Measurements from ENCODE around the gene EPC1. TPM values are rescaled to one million over a fixed set of nuclear protein-coding genes. Genes with fewer than 3 reads are reported as not detected.

EPC1 gene
- total and polyA plus RNA-seq, 2 of the 8 experiments (the other 6 are each of a cell fraction or from before 2014, with no cell fraction given): 23.7 to 42.3 TPM

DNA sequence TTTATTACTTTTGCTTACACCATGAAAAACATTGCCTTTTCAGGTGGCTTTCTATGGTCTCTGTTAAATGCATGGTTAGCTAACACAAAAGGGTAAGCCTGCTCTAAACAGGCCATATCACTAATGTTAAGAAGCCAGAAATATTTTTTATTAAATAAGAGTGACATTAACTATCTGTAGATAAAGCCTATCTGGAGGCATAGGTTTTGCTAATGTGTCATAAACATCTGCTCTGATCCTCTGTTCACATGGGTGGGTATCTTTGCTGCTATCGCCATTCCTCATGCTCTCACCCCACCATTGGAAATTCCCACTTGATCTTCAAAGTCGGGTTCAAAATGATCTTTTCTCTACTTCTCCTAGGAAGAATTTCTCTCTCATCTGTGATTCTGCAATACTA lies 32.4 kb downstream of the EPC1 start:
- no peak overlapping the region for H3K4me2 ChIP-seq (ENCODE audit: insufficient read depth in 1 of 2, low read depth in 2 of 2, low read length in 2 of 2)
- no peak overlapping the region for H3K18ac ChIP-seq (ENCODE audit: extremely low read depth, low read length)
- no peak overlapping the region for H4K5ac ChIP-seq (ENCODE audit: insufficient read length, low read depth, low read length)
- no peak overlapping the region for H2BK20ac ChIP-seq (ENCODE audit: low read length)
- H3K36me3 ChIP-seq (ENCODE audit: control insufficient read depth in 2 of 4, insufficient read depth in 4 of 4, low read length in 3 of 4): no peaks in the 10 kb centered on the region
- ChIA-PET CTCF (ENCODE audit: partially characterized antibody) (interaction anchor here (0.7 to 1.1 kb wide), 2 partner anchors 23 to 1956 kb away, joined by 3 to 4 read pairs; no protein-coding TSS in a partner anchor), POLR2A (ENCODE audit: partially characterized antibody) (interaction anchor here (1.2 kb wide), 2 partner anchors 9 to 31 kb away, joined by 3 read pairs; no protein-coding TSS in a partner anchor)
- no peak for DNase-seq (ENCODE audit: low read depth in 1 of 2, low spot score in 2 of 2)
- H4K91ac ChIP-seq (replicated peaks; ENCODE audit: insufficient read length, low read length): no peak overlapping the region
- no peak for FAIRE-seq
- H2BK5ac ChIP-seq (ENCODE audit: low read depth, low read length): no peak overlapping the region
- H4K20me1 ChIP-seq (replicated peaks in 1 of 2; ENCODE audit: control insufficient read depth in 1 of 2, insufficient read depth in 2 of 2, low read length in 2 of 2): peaks cover 0 to 14% of the 10 kb centered on the region in 2 experiments
- no peaks in the 10 kb centered on the region for H3K27me3 ChIP-seq (replicated peaks in 1 of 4; ENCODE audit: control insufficient read depth in 3 of 4, extremely low read depth in 1 of 4, insufficient read depth in 3 of 4, low read length in 3 of 4)
- no peak overlapping the region for H3K23ac ChIP-seq (ENCODE audit: insufficient read length)
- H3K79me2 ChIP-seq (ENCODE audit: control insufficient read depth in 1 of 2, insufficient read depth in 2 of 2, low read length in 2 of 2): peaks cover 3 to 96% of the 10 kb centered on the region in 2 experiments; a peak in 3 of 4 replicates
- no peaks in the 10 kb centered on the region for H3K23me2 ChIP-seq (ENCODE audit: low read depth, low read length)
- no peaks in the 10 kb centered on the region for H3K9me3 ChIP-seq (ENCODE audit: insufficient read depth in 2 of 2, low read depth in 1 of 2, low read length in 1 of 2)
- H2BK120ac ChIP-seq (replicated peaks; ENCODE audit: low read depth, low read length): no peak overlapping the region
- H3K9ac ChIP-seq (replicated peaks in 1 of 4; ENCODE audit: extremely low read depth in 1 of 4, low read depth in 3 of 4, low read length in 3 of 4): no peak overlapping the region
- no peak overlapping the region for H2AK5ac ChIP-seq (ENCODE audit: low read depth, low read length)
- no peak overlapping the region for H3K14ac ChIP-seq (ENCODE audit: insufficient read length)
- peaks cover 4% of the 10 kb centered on the region for H3K79me1 ChIP-seq (ENCODE audit: low read depth, low read length)
- no peak overlapping the region for H2BK12ac ChIP-seq (ENCODE audit: low read depth, low read length)
- H3K4me1 ChIP-seq (replicated peaks in 1 of 4; ENCODE audit: control insufficient read depth in 3 of 4, insufficient read depth in 4 of 4, low read length in 3 of 4): peaks cover 0 to 6% (median 5%) of the 10 kb centered on the region in 4 experiments; a peak in 4 of 7 replicates
- H2AFZ ChIP-seq (ENCODE audit: low read length): no peak overlapping the region
- no peak overlapping the region for H2BK15ac ChIP-seq (ENCODE audit: low read length)
- no peak overlapping the region for H3K4me3 ChIP-seq (ENCODE audit: extremely low read depth in 1 of 4, insufficient read depth in 2 of 4, low read depth in 3 of 4, low read length in 4 of 4)
- no peak overlapping the region for H3K56ac ChIP-seq (replicated peaks; ENCODE audit: insufficient read length, low read depth, low read length)
- no peak overlapping the region for H3K4ac ChIP-seq (replicated peaks; ENCODE audit: insufficient read length, low read depth, low read length)
- 89% methylated on average over 2 of the region's 2 CpGs; no CpG with 5 or more reads in 1 of the 2 experiments for whole genome bisulfite sequencing, 2 experiments (ENCODE audit: extremely low coverage in 1 of 2, insufficient coverage in 1 of 2, insufficient read length in 1 of 2, insufficient replicate concordance in 2 of 2, low coverage in 1 of 2, low lambda C conversion rate in 2 of 2, missing lambda C conversion rate in 1 of 2)
- no peak overlapping the region for H3K27ac ChIP-seq (ENCODE audit: low read depth, low read length)
- H4K8ac ChIP-seq (ENCODE audit: extremely low read depth, insufficient read depth, low read length): no peak overlapping the region
- TF ChIP-seq SIRT6 (IDR thresholded peaks at IDR 0.05; ENCODE audit: low read length) (no peak), CEBPB (IDR thresholded peaks at IDR 0.05; ENCODE audit: low read depth, low read length) (no peak), SIN3A (conservative IDR thresholded peaks at IDR 0.05 in 1 of 2, IDR thresholded peaks at IDR 0.05 in 1 of 2; ENCODE audit: low read depth in 1 of 2, low read length in 2 of 2) (no peak), POLR2A (IDR thresholded peaks at IDR 0.05; ENCODE audit: control extremely low read depth in 1 of 2, low read depth in 2 of 2, low read length in 2 of 2) (no peak), SUZ12 (IDR thresholded peaks at IDR 0.05; ENCODE audit: low read length) (no peak), FOSL1 (IDR thresholded peaks at IDR 0.05; ENCODE audit: insufficient read depth, low read depth, low read length) (no peak), TAF7 (optimal IDR thresholded peaks at IDR 0.05; ENCODE audit: borderline replicate concordance, low read depth, low read length) (no peak), RAD21 (IDR thresholded peaks at IDR 0.05 in 1 of 2, conservative IDR thresholded peaks at IDR 0.05 in 1 of 2; ENCODE audit: low read depth in 2 of 2, low read length in 2 of 2) (no peak), CHD2 (IDR thresholded peaks at IDR 0.05; ENCODE audit: low read length) (no peak), TBP (IDR thresholded peaks at IDR 0.05; ENCODE audit: low read depth, low read length) (no peak), CHD1 (IDR thresholded peaks at IDR 0.05; ENCODE audit: low read depth, low read length) (no peak), SP1 (IDR thresholded peaks at IDR 0.05; ENCODE audit: low read depth, low read length) (no peak), ZNF274 (IDR thresholded peaks at IDR 0.05; ENCODE audit: borderline replicate concordance, extremely low read depth, low read length) (no peak), GABPA (IDR thresholded peaks at IDR 0.05; ENCODE audit: borderline replicate concordance, insufficient read depth, low read length) (no peak), POLR2AphosphoS5 (IDR thresholded peaks at IDR 0.05; ENCODE audit: low read depth, low read length) (no peak)

Measured in H1 (cell line).